OCI-LY1 (cell line): Measurements from ENCODE around the gene PODNL1.

Experiments used
- H2AFZ ChIP-seq: fragments of 200-600 bp; sonication (generic), shearing (Covaris generic); 2 replicates; pipeline ENCODE4 v1.6.0; 2014; ENCODE audit warnings: antibody characterized with exemption, mild to moderate bottlenecking, low read length
- H3F3A ChIP-seq: fragments of 200-600 bp; sonication (generic), shearing (Covaris generic); 2 replicates; pipeline ENCODE4 v1.6.0; 2014; ENCODE audit warnings: mild to moderate bottlenecking, antibody characterized with exemption, low read length, moderate library complexity; ENCODE audit not compliant: insufficient read depth
- H3K27ac ChIP-seq: fragments of 200-600 bp; sonication (generic); 2 replicates; pipeline ENCODE4 v1.5.1; 2014; ENCODE audit warnings: low read length, mixed run types, mild to moderate bottlenecking, low read depth; ENCODE audit not compliant: poor library complexity, severe bottlenecking
- H3K27me3 ChIP-seq: fragments of 200-600 bp; sonication (generic); 2 replicates; pipeline ENCODE4 v1.6.0; 2014; ENCODE audit warnings: antibody characterized with exemption, mild to moderate bottlenecking, low read length, moderate library complexity; ENCODE audit not compliant: insufficient read depth
- H3K36me3 ChIP-seq: fragments of 200-600 bp; sonication (generic); 2 replicates; pipeline ENCODE4 v1.6.1; 2014; ENCODE audit warnings: mild to moderate bottlenecking, antibody characterized with exemption, low read length, moderate library complexity, mixed read lengths; ENCODE audit not compliant: insufficient read depth
- H3K4me1 ChIP-seq: fragments of 200-600 bp; sonication (generic); 2 replicates; pipeline ENCODE4 v1.5.1; 2014; ENCODE audit warnings: mild to moderate bottlenecking, low read length, moderate library complexity; ENCODE audit not compliant: insufficient read depth, severe bottlenecking
- H3K4me2 ChIP-seq: fragments of 200-600 bp; sonication (generic), shearing (Covaris generic); 2 replicates; pipeline ENCODE4 v1.6.1; 2014; ENCODE audit warnings: low read length
- H3K4me3 ChIP-seq: fragments of 200-600 bp; sonication (generic); 2 replicates; pipeline ENCODE4 v1.5.1; 2014; ENCODE audit warnings: low read length, low read depth, mild to moderate bottlenecking, mixed read lengths; ENCODE audit not compliant: poor library complexity, severe bottlenecking
- H3K79me2 ChIP-seq: fragments of 200-600 bp; shearing (Covaris generic); 2 replicates; pipeline ENCODE4 v1.6.1; 2016; ENCODE audit warnings: mixed run types, low read length, mixed read lengths; ENCODE audit not compliant: insufficient read depth
- H3K9ac ChIP-seq: fragments of 200-600 bp; sonication (generic), shearing (Covaris generic); 2 replicates; pipeline ENCODE4 v1.6.1; 2014; ENCODE audit warnings: mild to moderate bottlenecking, low read length, mixed read lengths
- H3K9me2 ChIP-seq: fragments of 200-600 bp; sonication (generic), shearing (Covaris generic); 2 replicates; pipeline ENCODE4 v1.6.1; 2014; ENCODE audit warnings: low read depth, mild to moderate bottlenecking, low read length, mixed read lengths
- H3K9me3 ChIP-seq: fragments of 200-600 bp; shearing (Covaris generic); 2 replicates; pipeline ENCODE4 v1.6.1; 2014; ENCODE audit warnings: low read length, mixed read lengths
- H4K20me1 ChIP-seq: fragments of 200-600 bp; sonication (generic), shearing (Covaris generic); 2 replicates; pipeline ENCODE4 v1.6.0; 2016; ENCODE audit warnings: mild to moderate bottlenecking, low read length; ENCODE audit not compliant: insufficient read depth
- EZH2 ChIP-seq: fragments of 200-600 bp; sonication (generic), shearing (Covaris generic); IDR thresholded peaks from 2 replicates; pipeline ENCODE4 v1.8.0; 2017; ENCODE audit warnings: borderline replicate concordance, mixed run types, mild to moderate bottlenecking, antibody characterized with exemption, low read length, moderate library complexity, mixed read lengths
- TF ChIP-seq, protein P1 (sequence below): fragments of 200-600 bp; sonication (generic), shearing (Covaris generic); IDR thresholded peaks from 2 replicates; pipeline ENCODE4 v1.5.1; 2017; ENCODE audit warnings: mild to moderate bottlenecking, antibody characterized with exemption, low read length, moderate library complexity, mixed read lengths

Gene PODNL1

GRCh38 chr19:13966684-13967128 is 28.5 kb upstream of the PODNL1 start:
- Histone ChIP-seq H3K27me3 (no peaks in the 10 kb centered on the region), H3K4me2 (no peak overlapping the region), H3K9ac (no peak overlapping the region), H3K4me3 (no peak overlapping the region), H3K36me3 (peaks cover 3% of the 10 kb centered on the region; the same call in 1 of the 2 replicates), H4K20me1 (no peaks in the 10 kb centered on the region), H3K9me3 (no peaks in the 10 kb centered on the region), H3K4me1 (no peaks in the 10 kb centered on the region), H3K27ac (no peak overlapping the region), H3K79me2 (no peaks in the 10 kb centered on the region), H2AFZ (no peak overlapping the region), H3K9me2 (no peaks in the 10 kb centered on the region), H3F3A (no peaks in the 10 kb centered on the region)
- TF ChIP-seq, protein P1, sequence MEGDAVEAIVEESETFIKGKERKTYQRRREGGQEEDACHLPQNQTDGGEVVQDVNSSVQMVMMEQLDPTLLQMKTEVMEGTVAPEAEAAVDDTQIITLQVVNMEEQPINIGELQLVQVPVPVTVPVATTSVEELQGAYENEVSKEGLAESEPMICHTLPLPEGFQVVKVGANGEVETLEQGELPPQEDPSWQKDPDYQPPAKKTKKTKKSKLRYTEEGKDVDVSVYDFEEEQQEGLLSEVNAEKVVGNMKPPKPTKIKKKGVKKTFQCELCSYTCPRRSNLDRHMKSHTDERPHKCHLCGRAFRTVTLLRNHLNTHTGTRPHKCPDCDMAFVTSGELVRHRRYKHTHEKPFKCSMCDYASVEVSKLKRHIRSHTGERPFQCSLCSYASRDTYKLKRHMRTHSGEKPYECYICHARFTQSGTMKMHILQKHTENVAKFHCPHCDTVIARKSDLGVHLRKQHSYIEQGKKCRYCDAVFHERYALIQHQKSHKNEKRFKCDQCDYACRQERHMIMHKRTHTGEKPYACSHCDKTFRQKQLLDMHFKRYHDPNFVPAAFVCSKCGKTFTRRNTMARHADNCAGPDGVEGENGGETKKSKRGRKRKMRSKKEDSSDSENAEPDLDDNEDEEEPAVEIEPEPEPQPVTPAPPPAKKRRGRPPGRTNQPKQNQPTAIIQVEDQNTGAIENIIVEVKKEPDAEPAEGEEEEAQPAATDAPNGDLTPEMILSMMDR: no peak
- no peak for TF ChIP-seq EZH2

GRCh38 chr19:13965926-13966683 is 27.9 kb upstream of the PODNL1 start:
- H3K9me2 ChIP-seq: no peaks in the 10 kb centered on the region
- peaks cover 8% of the 10 kb centered on the region; the same call in 1 of the 2 replicates for H3K36me3 ChIP-seq
- no peaks in the 10 kb centered on the region for H4K20me1 ChIP-seq

DNA sequence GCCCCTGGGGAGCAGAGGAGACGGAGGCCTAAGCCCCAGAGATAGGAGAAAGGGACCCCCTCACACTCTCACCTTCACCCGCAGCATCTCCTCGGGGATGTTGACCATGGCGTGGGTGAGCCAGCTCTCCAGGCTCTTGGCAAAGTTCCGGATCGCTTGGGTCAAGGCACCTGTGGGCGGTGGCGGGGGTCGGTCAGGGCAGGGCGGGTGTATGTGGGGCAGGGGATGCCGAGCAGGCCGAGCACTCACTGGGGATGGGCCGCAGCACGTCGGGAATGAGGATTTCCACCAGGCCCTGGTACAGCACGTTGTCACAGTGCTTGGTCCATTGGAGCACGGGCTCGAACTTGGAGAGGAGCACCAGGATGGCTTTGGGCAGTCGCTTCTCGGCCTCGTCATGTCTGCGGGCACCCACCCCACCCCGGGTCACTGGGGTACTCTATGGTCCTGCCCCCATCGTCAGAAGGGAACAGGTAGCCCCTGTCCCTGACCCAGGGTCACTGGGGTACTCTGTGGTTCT is 27.2 kb upstream of the PODNL1 start:
- H3K27me3 ChIP-seq: no peaks in the 10 kb centered on the region
- H3K27ac ChIP-seq: no peak overlapping the region
- no peaks in the 10 kb centered on the region for H3F3A ChIP-seq
- no peak overlapping the region for H3K4me3 ChIP-seq
- no peak overlapping the region for H3K9ac ChIP-seq
- H3K4me1 ChIP-seq: no peaks in the 10 kb centered on the region
- no peaks in the 10 kb centered on the region for H3K9me3 ChIP-seq
- no peak overlapping the region for H2AFZ ChIP-seq
- H3K79me2 ChIP-seq: no peaks in the 10 kb centered on the region
- H4K20me1 ChIP-seq: no peaks in the 10 kb centered on the region
- no peak overlapping the region for H3K4me2 ChIP-seq
- TF ChIP-seq EZH2: no peak
- TF ChIP-seq, protein P1: no peak
- H3K9me2 ChIP-seq: no peaks in the 10 kb centered on the region
- H3K36me3 ChIP-seq: peaks cover 15% of the 10 kb centered on the region

More at GRCh38 chr19:13965926-13966683, 27.9 kb upstream of the PODNL1 start:
- Histone ChIP-seq H3F3A (no peaks in the 10 kb centered on the region), H2AFZ (no peak overlapping the region), H3K4me2 (no peak overlapping the region), H3K4me3 (no peak overlapping the region), H3K4me1 (no peaks in the 10 kb centered on the region), H3K9me3 (no peaks in the 10 kb centered on the region), H3K79me2 (no peaks in the 10 kb centered on the region), H3K9ac (no peak overlapping the region), H3K27ac (no peak overlapping the region), H3K27me3 (no peaks in the 10 kb centered on the region)
- TF ChIP-seq EZH2: no peak
- TF ChIP-seq, protein P1: no peak
